ENCODE data around the gene CX3CL1.
"Not testable (repeated sequence)": the region's sequence is repeated elsewhere in the genome, so short reads cannot be mapped to it uniquely, and the experiment has no call there.

CX3CL1 gene

GRCh38 chr16:57372372-57373116 is at the start of gene CX3CL1:
Gene CX3CL1, plus strand, starts transcription at chr16:57372490. Its CDS starts 79 bp downstream, at chr16:57372569.
- DNase-seq (ENCODE audit: low read depth) = no peak

GRCh38 chr16:57324749-57325148 is 47.5 kb upstream of the CX3CL1 start:
- DNase-seq (ENCODE audit: low read depth) = no peak

GRCh38 chr16:57325458-57325857 is 46.8 kb upstream of the CX3CL1 start:
- no peak for DNase-seq (ENCODE audit: low read depth)

- no peak for DNase-seq (ENCODE audit: low read depth)
Observed at GRCh38 chr16:57329718-57330327, 42.5 kb upstream of the CX3CL1 start.

GRCh38 chr16:57331355-57331754 is 40.9 kb upstream of the CX3CL1 start:
- no peak for DNase-seq (ENCODE audit: low read depth)

GRCh38 chr16:57333402-57333801 is 38.9 kb upstream of the CX3CL1 start:
- no peak for DNase-seq (ENCODE audit: low read depth)

- DNase-seq (ENCODE audit: low read depth) = no peak
Observed at GRCh38 chr16:57335366-57335765, 36.9 kb upstream of the CX3CL1 start.

GRCh38 chr16:57341062-57341440 is 31.2 kb upstream of the CX3CL1 start:
- no peak for DNase-seq (ENCODE audit: low read depth)

- peak; percentile 91 for DNase-seq (ENCODE audit: low read depth)
Observed at GRCh38 chr16:57341441-57342303, 30.6 kb upstream of the CX3CL1 start.

- not testable (repeated sequence) for DNase-seq (ENCODE audit: low read depth)
Observed at GRCh38 chr16:57342606-57343005, 29.7 kb upstream of the CX3CL1 start.

- no peak for DNase-seq (ENCODE audit: low read depth)
Observed at GRCh38 chr16:57343221-57343620, 29.1 kb upstream of the CX3CL1 start.

- not testable (repeated sequence) for DNase-seq (ENCODE audit: low read depth)
Observed at GRCh38 chr16:57344094-57344493, 28.2 kb upstream of the CX3CL1 start.

- no peak for DNase-seq (ENCODE audit: low read depth)
Observed at GRCh38 chr16:57345021-57345420, 27.3 kb upstream of the CX3CL1 start.

GRCh38 chr16:57345666-57346204 is 26.6 kb upstream of the CX3CL1 start:
- DNase-seq (ENCODE audit: low read depth) = no peak

- DNase-seq (ENCODE audit: low read depth) = no peak
Observed at GRCh38 chr16:57347858-57348257, 24.4 kb upstream of the CX3CL1 start.

GRCh38 chr16:57348327-57348726 is 24.0 kb upstream of the CX3CL1 start:
- DNase-seq (ENCODE audit: low read depth) = no peak

GRCh38 chr16:57349212-57350031 is 22.9 kb upstream of the CX3CL1 start:
- DNase-seq (ENCODE audit: low read depth) = no peak

- no peak for DNase-seq (ENCODE audit: low read depth)
Observed at GRCh38 chr16:57352636-57353047, 19.6 kb upstream of the CX3CL1 start.

- DNase-seq (ENCODE audit: low read depth) = no peak
Observed at GRCh38 chr16:57354311-57354710, 18.0 kb upstream of the CX3CL1 start.

- DNase-seq (ENCODE audit: low read depth) = no peak
Observed at GRCh38 chr16:57355898-57356414, 16.3 kb upstream of the CX3CL1 start.

GRCh38 chr16:57356547-57356946 is 15.7 kb upstream of the CX3CL1 start:
- no peak for DNase-seq (ENCODE audit: low read depth)

Data from GM04504 (cell line).